Caki2 (cell line): ENCODE results near the gene GDPD5. TPM values are rescaled to one million over a fixed set of nuclear protein-coding genes. Genes with fewer than 3 reads are reported as not detected.

Experiments used
- DNase-seq: peaks from one replicate; pipeline ENCODE4 v3.0.0-alpha.2; 2015; ENCODE audit warnings: low read depth
- in situ Hi-C: cut with HindIII; loops from 2 replicates; pipeline ENCODE4 v1.10.0; 2016; ENCODE audit warnings: low sequenced_read_pairs, low pct_unique_long_range_greater_than_20kb, mixed read lengths
- total RNA-seq: library from RNA; depleted of rRNA; stranded (reverse); fragments of >200 nt; shearing (Covaris generic); gene quantifications from 2 replicates; pipeline ENCODE4 v1.2.3, GENCODE V29; 2014; ENCODE audit warnings: low replicate concordance

The GDPD5 gene
- total RNA-seq, 1 experiment from 2014 or later: 1.6 TPM

- in situ Hi-C loops: no loop called here
- no peak for DNase-seq
Observed at GRCh38 chr11:75468534-75469340, 57.0 kb downstream of the GDPD5 start.

- DNase-seq: no peak
- in situ Hi-C loops: no loop called here
Observed at GRCh38 chr11:75467881-75468280, 57.9 kb downstream of the GDPD5 start.

DNA sequence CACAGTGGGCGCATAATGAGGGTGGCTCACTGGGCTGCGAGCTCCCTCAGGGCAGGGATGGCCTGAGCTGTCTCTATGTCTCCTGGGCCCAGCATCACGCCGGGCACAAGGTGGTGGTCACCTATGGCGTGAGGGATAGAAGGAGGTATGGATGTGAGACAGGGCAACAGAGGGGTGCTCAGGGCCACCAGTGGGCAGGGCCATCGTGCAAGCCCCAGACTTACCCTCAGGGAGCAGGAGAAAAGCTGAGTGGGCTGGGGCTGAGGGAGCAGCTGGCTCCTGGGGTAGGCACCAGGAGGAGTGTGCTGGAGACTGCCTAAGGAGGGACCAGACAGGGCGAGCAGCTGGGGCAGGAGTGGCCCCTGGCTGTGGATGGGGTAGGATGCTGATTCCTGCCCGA, 58.4 kb downstream of the GDPD5 start:
- DNase-seq: no peak
- in situ Hi-C loops: no loop called here

DNA sequence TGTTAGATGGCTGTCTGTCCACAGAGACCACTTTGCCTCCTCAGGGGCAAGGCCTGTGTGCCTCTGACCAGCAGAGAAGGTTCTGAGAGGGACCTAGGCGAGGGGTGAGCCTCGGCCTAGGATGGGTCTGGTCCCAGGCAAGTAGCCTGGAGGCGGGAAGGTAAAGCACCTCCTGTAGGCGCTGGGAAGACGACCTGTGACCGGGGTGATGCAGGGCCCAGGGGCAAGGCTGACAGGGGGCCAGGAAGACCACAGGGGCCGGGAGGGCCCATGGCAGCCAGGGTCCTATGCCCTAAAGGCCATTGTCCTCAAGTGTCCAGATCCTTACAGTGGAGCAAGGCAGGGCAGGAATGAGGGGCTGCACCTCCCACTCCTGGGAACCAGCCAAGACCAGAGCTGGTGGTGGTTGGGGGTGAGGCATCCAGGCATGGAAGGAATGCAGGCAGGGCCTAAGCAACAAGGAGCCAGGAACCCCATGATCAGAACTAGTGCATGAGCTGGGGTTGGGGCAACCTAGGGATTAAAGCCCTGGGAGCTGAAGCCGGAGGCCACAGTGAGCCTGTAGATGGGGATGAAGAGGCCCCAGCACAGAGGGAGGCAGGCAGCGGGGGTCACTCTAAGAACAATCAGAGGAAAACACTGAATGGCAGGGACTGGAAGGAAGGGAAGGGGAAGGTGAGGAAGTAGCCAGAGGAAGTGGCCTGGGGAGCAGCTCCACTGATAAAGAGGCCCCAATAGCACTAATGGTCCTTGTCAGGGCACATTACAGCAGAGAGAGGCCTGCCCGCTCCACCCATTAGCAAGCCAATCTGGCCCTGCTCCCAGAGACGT, 59.8 kb downstream of the GDPD5 start:
- DNase-seq: no peak
- in situ Hi-C loops: no loop called here

DNA sequence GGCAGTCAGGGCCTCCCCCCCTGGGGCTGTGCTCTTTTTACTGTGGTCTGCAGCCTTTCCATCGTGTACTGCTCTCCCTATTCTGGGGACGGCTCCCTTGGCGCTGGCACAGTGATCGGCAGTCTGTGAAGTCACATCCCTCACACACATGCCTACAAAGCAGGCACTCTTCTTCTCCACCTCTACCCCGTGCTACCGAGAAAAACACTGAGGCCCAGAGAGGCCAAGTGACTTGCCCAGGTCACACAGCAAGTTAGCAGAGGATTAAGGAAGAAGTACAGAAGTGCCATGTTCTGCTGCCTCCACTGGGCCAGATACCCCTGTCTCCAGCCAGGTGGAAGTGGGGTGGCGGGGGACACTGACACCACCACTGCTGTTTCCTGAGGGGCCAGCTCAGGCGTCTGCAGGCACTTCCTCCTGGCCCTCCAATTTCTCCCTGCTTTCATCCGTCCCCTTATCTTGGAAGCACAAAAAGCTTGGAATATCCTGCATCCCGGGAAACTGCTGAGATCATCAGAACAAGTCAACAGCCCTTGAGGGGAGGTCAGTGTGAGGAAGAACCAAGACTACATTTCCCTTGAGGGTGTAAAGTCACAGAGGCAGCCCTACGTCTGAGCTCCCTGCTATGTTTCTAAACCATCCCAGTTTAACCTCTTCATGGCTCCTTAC, 62.5 kb downstream of the GDPD5 start:
- in situ Hi-C loops: no loop called here
- DNase-seq: no peak

DNA sequence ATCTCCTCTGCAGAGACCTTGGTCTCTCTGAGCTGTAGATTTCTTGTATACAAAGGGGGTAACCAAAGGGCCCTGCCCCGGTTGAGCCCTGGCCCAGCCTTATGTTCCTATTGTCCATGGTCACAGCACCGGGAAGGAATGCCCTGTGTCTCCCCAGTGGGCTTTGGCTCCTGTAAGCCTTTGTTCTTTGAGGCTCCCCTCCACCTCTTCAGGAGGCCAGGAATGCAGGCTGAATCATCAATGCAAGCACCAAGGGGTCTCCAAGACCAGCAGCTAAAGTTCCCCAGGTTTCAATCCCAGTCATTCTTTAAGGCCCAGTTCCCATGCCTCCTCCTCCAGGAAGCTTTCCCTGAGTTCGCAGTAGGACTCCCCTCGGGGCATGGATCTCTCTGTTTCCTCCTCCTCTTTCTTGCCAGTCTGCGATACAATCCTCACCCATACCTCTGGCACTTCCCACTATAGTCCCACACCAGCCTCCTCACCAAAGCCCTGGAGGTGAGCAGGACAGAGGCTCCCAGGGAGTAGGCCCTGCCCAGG, 63.6 kb downstream of the GDPD5 start:
- in situ Hi-C loops: no loop called here
- no peak for DNase-seq

DNA sequence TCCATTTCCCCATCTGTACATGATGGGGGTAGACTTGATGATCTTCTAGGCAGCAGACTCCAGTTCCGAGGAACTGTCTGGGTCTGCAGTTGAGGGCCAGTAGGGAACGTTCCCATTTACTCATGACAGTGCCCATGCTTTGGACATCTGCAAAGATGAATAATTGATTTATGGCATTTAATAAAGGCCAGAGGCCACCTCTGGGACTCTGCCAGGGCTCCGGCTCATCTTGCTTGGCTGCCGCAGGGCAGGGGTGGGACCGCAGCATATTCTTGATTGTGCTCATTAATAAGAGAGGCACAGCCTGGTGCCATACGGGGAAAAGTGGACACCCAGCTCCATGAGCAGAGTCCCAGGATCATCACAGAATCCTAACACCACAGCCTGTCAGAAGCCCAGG, 64.6 kb downstream of the GDPD5 start:
- in situ Hi-C loops: no loop called here
- DNase-seq: no peak

DNA sequence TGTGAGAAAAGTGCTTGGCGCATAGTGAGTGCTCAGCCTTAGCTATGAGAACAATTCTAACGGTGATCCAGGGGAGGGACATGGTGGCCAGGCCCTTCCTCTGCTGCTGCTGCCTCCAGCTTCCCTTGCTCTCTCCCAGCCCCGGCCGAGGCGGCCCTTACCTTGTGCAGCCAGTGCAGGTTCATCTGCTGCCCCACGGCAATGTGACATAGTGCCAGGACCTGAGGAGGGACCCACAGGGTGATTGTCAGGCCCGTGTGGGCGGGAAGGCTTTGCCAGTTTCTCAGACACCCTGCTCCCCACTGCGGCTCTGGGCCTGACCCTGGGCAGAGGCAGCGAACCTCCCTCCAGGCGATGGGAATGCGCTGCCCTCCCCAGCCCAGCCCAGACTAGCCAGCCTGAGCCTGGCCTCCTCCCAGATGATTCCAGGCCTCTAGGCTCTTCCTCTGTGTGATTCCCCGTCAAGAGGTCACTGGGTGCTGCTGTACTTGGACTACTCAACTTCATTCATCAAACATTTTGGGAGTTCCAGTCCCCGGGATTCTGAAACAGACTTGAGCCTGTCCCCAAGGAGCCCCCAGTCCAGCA, 69.1 kb downstream of the GDPD5 start:
- in situ Hi-C loops: no loop called here

GRCh38 chr11:75454987-75455386, 70.8 kb downstream of the GDPD5 start:
- no peak for DNase-seq
- in situ Hi-C loops: no loop called here

More for the DNA sequence above, 69.1 kb downstream of the GDPD5 start:
- no peak for DNase-seq

GRCh38 chr11:75453916-75454655, 71.7 kb downstream of the GDPD5 start:
- in situ Hi-C loops: no loop called here
- DNase-seq: no peak

GRCh38 chr11:75450826-75451821, 74.6 kb downstream of the GDPD5 start:
- in situ Hi-C loops: no loop called here
- DNase-seq: no peak

DNA sequence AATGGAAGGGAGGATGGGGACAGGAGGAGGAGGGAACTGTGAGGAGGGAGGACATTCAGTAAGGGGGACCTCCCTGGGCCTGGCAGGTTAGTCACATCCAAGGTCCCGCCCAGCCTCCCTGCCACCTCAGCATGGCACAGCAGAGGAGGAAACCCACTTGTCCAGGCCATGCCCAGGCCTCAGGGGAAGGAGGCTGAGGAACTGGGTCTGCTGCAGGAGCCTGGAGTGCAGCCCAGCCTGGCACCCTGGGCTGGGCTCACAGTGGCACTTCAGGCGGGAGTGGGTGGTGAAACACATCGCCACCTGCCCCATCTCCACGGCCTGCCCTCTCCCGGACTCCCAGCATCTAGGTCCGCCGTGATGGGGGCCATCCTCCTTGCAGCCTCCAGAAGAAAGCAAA, 75.5 kb downstream of the GDPD5 start:
- DNase-seq: no peak
- in situ Hi-C loops: no loop called here

DNA sequence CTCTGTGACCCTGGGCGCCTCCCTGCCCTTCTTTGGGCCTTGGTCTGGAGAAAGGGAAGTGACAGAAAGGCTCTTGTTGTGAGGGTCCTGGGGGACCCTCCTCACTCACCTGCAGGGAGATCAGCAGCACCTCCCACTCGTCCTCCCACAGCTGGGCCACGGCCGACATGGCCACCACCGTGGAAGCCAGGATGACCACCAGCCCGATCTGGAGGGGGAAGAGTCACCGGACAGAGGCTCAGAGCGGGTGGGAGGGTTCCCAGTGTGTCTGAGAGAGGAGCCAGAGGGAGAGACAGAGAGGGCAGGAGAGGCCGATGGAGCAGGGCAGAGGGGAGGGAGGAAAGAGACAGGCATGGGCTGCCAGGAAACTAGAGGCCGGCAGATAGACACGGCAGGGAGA, 76.0 kb downstream of the GDPD5 start:
- no peak for DNase-seq
- in situ Hi-C loops: no loop called here

DNA sequence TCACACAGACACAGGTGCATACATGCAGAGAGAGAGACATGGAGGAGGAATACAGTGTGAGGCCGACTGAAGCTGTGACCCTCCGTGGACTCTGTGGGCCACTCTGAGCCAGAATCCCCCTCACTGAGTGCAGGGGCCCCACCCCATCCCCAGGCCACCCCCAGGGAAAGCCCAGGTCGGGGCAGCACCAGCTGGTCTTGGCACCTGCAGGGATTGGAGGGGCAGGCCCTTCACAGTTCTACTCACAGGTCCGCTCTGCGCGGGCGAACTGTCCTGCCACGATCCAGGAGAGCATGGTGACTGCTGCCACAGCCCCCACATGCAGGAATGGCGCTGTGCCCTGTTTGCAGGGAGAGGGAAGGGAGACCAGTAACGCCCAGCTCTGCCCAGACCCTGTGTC, 76.5 kb downstream of the GDPD5 start:
- in situ Hi-C loops: no loop called here
- DNase-seq: no peak

- in situ Hi-C loops: no loop called here
- DNase-seq: no peak
Observed at GRCh38 chr11:75447415-75447814, 78.3 kb downstream of the GDPD5 start.

DNA sequence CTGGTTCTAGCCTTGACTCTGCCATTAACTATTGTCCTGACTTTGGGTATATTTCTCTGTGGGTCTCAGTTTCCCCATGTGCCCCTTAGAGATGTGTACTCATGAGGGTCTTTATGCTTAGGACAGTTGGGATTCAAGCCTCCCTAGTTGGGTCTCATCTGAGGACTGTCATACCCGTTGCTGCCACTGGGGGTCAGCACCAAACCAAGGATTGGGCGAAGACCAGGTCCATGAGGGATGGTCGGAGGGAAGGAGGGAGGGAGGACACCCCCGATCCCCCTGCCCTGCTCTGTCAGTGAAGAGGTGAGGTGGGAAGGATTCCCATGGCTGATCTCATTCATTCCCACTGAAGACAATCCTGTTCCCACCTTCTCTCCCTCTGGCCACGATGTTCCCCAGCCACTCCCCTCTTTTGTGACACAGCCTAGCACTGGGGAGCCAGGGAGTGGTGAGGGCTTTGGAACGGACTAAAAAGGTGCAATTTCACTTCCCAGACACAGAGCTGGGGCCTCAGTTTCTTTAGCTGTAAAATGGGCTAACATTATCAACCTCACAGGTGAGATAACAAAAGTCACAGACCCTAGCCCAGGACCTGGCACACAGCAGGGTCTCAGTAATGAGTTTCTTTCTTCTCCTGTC, 80.3 kb downstream of the GDPD5 start:
- peak; percentile 31 for DNase-seq
- in situ Hi-C loops: no loop called here
